NCI-H1105 (cell line): ENCODE data around the gene SPAG16.

Source experiments
- DNase-seq: peaks from one replicate; lab custom pipeline; 2025; lab: John Stamatoyannopoulos, UW

The SPAG16 gene

DNA sequence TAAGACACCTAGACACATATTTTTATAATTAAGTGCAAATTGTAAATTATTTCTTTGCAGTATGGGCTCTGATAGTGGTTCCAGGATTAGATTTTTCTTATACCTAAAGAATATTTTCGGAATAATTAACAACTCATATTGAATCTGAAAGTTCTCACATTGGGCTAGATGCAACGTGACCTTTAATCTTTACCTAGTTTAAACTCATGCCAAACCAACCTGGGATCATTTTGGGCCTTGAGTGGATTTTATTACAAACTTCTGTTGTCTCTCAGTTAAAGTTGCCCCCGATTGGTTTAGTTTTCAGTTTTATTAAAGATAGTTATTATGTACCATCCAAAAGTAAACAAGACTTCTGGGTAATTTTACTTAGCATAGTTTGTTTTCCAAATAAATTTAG is 896.4 kb downstream of the SPAG16 start:
- DNase-seq = no peak

DNA sequence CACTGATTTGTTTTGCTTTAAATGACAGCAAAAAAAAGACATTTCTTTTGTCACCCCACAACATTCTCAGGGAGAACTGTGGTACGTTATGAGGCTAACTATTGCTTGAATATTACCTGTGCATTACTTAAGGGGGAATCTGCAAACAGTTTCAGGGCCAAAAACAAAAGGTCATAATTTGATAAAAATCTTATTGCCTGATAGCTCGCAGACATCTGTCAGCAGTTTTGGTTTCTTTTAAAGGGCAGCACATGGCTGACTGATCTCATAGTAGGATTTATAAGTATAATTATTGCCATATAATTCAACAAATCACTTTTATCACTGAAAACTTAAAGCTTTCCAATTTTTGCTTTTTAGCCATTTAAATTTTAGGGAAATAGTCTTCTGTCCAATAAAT is 900.2 kb downstream of the SPAG16 start:
- no peak for DNase-seq

DNA sequence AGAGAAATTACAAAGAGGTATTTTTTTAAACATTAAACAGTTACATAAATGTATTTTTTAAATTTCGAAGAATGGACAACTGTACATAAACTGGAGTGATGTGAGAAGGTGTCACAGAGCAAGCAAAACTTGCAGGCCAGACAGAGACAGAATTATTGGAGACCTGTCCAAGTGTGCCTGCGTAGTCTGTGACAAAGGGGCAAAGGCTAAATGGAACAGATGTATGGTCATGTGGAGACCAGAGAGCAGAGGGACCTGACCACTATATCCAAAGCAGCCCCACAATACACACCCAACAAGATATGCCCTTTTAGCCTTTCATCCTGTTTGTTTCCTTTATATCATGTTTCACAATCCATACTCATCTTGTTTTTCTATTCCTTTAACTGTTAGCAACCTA is 901.3 kb downstream of the SPAG16 start:
- no peak for DNase-seq

DNA sequence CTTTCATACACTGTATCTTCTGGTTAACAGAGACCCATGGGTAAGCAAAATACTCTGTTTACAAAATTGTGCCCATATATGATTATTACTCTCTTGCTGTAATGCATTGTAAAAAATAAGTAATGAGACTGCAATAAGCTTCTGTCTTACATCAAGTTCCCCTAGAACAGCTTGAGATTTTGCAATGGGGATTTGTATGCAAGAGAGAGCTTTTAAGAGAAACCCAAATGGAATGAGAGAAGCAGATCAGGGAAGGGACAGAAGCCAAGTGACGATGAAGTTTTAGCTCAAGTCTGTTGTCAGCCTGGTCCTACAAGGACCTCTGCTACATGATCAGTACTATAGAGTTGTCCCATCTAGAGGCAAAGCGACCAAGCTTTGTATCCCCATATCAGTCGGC is 908.4 kb downstream of the SPAG16 start:
- no peak for DNase-seq

DNA sequence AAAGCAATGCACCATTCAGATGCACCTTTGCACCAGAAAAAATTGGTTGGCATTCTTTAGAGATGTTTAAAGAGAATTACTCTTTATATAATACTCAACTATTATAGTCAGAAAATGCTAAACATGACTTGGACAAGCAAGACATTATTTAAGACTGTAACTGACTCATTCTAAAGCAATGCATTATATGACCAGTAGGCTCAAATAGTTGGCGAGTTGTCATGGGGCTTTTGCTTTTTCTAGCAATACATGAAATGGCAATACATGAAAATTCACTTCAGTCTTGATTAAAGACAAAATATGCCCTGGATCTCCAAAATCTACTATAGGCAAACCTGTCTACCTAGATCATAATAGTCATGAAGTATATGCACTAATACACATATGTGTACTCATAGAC is 909.7 kb downstream of the SPAG16 start:
- DNase-seq = no peak

DNA sequence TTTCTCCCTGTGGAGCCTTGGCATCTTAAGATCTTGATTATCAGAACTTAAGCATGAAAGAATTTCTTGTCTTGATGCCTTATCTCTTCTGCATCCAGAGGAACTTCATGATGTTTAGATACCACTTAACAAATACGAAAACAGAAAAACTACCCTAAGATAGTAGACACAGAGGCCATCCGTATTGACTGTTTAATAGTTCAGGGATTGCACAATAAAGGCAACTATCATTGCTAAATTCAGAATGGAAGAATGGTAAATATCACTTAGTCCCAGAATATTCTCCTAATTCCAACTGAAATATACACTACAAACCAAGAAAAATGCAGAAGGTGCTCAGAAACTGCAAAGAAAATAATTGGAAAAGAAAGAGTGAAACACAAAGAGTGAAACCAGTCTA is 912.0 kb downstream of the SPAG16 start:
- DNase-seq = no peak

DNA sequence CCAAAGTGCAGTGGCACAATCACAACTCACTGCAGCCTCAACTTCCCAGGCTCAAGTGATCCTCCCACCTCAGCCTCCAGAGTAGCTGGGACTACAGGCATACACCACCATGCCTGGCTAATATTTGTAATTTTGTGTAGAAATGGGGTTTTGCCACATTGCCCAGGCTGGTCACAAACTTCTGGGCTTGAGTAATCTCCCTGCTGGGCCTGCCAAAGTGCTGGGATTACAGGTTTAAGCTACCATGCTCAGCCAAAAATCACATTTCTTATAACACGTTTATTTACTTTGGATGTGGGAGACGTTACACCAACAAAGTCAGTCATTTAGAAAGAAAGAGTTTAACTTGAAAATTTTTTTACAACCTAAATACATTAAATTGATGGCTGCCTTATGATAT is 917.6 kb downstream of the SPAG16 start:
- no peak for DNase-seq

DNA sequence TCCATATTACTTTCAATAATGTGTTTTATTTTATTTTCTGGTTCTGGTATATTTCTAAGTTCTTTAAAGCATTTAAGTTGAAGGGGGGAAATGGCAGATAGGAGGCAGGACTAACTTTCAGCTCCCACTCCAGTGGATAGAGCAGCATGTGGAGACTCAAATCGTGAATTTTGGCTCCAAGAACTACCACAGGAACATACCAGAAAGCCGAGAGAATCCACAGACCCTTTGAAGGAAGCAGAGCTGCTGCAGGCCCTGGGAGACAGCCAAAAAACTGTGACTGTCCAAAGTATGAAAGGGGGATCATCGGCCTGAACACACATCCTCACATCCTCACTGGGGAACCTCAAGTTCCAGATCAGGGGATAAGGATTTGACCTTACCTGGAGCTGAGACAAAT is 919.0 kb downstream of the SPAG16 start:
- no peak for DNase-seq

DNA sequence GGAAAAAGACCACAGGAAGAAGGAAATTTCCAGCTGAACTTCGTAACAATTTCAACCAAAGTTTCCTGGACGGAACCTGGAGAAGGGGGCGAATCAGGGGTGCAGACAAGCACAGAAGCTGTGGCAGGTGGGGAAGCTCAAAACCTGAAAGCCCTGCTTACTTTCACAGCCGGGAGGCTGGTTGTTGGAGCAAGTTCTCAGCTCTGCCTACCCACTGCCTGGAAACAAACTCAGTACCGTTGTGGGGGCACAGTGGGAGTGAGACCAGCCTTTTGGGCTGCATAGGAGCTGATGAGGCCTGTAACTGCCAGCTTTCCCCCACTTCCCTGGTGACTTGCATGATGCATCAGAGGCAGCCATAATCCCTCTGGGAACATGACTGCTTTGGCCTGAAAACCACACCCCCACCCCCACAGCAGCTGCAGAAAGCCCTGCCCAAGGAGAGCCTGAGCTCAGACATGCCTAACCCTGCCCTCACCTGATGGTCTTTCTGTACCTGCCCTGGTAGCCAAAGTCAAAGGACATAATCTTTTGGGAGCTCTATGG is 919.6 kb downstream of the SPAG16 start:
- DNase-seq = no peak

DNA sequence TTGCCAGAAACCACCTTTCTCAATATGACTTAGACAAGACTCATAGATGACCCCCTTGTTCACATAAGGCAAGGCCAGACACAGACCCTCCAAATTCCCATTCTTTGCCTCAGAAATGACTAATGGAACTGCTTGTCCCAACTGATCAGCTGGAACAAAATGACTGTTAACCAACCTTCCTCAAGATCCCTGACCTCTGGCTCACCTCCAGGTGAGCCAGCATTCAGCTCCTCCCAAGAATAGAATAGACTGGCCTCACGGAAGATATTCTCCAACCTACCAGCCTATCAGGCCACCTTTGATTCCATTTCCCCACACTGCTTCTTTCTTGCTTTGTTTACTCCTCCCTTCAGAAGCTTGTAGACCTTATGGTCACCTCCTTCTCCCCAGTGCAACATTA is 930.8 kb downstream of the SPAG16 start:
- no peak for DNase-seq

DNA sequence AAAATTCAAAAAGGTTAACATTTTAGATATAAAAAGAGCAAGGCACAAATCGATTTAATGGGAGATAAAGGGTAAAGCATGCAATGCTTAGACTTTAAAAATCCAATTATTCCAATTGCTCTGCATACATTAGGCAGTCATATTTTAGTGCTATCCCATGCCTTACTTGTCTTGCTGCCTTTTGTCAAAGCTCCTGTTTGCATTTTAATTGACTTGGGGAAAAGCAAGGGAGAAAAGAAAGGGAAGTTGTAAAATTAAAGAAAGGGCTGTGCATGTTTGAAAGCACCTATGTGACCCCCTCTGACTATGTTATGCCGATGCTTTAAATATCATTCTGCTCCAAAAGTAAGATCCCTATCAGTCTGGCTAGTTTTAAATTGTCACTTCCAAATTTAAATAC is 932.9 kb downstream of the SPAG16 start:
- DNase-seq = no peak

DNA sequence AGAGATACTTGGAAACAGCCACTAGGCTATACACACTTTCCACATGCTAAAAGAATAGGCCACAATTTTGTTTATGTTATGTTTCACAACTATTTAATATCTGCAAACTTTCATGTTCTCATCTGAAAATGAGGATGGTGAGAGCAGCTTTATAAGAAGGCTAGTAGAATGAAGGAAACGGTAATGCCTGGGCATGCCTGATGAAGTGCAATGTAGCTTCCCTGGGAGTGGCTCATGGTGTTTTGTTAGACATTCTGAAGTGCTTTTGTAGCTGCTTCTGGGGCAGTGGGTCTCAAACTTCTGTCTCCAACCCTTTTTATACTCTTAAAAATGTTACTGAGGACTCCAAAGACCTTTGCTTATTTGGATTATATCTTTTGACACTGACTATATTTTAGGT is 933.3 kb downstream of the SPAG16 start:
- no peak for DNase-seq

DNA sequence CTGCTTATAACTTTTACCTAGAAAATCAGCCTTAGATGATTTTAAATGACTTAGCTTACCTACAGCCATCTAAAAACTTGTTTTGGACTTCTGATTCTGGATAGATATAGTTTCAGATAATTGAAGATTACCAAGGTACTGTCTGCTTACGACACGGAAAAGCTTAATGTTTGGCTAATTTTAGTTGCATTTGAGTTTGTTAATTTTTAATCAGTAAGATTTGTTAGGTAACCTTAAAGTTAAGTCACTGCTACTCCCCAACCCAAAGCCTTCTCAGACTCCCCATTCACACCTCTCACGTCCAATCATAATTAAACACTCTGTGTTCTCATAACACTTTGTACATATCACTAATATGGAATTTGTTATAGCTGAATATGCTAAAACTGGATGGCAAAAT is 936.0 kb downstream of the SPAG16 start:
- DNase-seq = no peak

DNA sequence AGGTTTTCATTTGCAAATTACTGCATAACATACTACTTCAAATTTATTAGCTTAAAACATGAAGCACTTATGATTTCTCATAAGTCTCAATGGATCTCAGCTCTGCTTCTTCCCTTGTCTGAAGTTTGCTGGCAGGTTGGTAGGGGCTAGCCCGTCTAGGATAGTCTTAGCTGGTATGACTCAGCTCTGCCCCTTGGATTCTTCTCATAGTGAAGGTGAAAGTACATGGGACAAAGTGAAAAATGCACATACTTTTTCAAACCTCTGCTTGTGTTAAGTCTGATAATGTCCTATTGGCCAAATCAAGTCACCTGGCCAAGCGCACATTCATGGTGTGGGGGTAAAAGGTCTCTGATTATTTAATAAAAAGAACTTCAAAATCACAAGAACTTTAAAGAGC is 941.8 kb downstream of the SPAG16 start:
- DNase-seq = no peak

DNA sequence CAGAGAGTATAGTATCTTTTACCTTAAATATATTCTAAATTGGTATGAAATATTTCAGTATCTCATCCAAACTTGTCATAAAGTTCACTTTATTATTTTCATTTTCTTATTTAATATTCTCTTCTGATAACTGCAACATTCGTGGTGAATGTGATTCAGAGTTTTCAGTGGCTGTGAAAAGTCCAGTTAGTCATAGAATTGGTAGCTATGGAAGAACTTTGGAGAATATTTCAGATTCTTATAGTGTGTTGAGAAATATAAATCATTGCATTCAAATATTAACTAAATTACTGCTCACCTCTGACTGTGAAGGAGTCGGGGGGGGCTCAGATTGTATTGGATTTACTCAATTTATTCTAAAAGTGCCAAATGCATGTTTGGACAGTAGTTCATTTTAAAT is 948.0 kb downstream of the SPAG16 start:
- DNase-seq = no peak

DNA sequence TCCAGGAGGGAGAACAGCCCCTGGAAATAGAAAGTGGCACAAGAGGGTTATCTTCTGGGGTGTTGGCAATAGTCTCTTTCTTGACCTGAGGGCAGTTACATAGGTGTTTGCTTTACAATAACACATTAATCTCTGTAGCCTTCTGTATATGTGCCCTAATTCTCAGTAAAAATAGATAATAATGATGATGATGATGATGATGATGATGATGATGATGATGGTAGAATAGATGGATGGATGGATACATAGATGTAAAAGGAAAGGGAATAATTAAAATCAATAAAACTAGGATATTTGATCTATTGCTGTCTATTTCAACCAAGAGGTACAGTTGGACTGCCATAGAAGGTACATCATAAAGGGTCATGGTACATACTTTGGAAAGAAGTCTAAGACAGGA is 948.9 kb downstream of the SPAG16 start:
- no peak for DNase-seq

DNA sequence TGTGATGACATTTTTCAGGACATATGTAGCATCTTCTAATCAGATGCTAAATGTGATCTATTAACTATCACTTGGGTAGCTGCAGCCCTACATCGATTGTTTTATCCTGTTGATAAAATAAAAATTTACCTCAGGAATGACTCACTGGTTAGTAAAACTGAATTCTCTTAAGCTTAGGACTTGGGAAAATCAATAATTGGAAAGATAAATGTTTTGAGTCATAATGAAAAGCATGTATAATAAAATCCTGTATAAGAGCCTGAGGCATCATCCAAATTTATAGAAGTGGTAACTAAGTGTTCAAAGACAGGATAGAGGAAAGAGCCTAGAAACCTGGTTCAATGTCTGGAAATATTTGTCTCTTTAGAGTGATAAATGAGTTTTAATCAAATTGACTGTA is 958.5 kb downstream of the SPAG16 start:
- no peak for DNase-seq

DNA sequence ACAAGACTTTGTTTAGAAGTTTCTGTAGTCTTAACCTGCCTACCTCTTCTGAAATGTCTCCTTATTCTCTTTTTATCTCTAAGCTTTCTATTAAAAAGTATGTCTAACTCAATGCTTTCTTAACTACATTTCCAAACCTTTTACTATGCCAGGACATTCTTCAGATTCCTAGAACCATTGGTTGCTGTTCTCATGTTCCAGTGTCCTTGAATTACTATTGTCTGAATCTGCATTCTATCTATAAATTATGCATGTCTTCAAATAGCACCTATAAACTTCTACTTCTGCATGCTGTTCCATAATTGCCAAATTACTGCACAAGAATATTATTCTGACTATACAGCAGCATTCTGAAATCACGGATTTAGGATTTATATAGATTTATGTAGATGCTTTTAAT is 960.6 kb downstream of the SPAG16 start:
- no peak for DNase-seq

DNA sequence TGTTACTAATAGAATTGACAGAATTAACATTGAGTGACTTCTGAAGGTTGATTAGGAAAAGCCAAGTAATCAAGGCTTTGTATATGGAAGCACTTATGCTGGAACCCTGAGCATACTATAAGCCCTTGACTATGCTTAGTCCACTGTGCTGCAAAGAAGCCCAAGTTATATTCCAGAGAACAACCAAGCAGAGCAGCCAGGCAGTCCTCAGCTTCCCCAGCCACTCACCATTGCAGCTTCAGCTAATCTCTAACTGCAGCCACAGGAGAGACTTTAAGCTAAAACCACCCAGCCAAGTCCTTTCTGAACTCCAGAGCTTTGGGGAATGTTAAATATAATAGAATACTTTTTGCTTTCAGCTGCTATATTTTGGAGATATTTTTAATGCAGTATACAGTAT is 962.2 kb downstream of the SPAG16 start:
- no peak for DNase-seq

DNA sequence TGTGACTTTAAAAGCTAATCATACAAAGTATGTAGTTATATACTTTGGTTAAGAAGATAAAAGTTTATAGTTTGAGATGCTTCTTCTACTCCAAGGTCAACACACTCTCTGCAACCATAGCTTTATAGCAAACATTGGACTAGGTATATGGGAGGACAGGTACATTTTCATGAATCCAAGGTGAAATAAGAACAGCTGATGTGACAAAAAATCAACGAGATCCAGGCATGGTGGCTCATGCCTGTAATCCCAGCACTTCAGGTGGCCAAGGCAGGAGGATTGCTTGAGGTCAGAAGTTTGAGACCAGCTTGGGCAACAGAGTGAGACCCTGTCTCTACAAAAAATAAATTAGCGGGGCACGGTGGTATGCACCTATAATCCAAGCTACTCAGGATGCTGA is 963.3 kb downstream of the SPAG16 start:
- no peak for DNase-seq

DNA sequence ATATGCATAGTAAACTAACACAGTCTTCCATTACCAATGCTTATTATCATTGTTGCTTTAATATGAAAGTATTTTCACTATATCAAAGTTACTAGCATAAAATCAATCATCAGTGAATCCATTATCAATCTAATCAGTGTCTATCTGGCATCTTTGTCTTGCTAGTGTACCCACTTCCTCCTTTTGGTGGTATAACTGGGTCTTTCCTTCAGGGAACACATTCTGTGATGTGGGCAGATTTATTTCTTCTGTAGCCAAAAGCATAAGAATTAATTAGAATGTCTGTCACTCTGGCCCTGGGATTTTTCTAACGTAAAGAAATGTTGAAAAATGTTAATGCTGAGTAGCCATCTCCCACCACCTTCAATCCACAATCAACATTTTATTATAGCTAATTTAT is 970.8 kb downstream of the SPAG16 start:
- DNase-seq = no peak

DNA sequence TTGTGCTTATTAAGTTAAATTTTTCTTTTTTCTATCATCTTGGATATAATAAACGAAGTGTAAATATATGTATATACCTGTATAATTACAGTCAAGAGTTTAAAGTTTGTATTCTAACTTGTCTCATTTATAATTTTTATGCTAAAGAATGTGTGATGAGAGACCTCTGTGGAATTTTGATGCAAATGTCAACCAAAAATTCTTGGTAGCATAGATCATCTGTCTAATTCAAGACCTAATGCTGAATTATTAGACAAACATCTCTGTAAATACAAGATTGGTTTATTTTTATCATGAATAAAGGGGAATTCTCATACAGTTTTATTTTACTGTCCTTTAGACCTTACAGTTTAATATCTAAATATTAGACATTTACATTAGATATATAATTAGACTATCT is 977.4 kb downstream of the SPAG16 start:
- DNase-seq = no peak

DNA sequence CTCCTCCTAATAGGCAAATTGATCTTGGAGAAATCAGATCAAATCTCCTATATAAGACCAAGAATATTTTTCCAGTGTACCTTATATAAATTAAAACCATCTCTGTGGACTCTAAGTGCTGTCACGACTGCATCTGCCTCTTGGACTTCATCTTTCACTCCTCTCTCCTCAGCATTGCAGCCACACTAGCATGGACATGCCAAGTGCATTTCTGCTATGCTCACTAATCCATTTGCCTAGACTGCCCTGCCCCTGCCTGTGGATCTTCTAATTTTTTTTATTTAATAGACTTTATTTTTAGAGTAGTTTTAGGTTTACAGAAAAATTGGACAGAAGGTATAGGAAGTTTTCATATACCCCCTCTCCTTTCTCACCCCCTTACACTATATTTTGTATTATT is 979.9 kb downstream of the SPAG16 start:
- no peak for DNase-seq

DNA sequence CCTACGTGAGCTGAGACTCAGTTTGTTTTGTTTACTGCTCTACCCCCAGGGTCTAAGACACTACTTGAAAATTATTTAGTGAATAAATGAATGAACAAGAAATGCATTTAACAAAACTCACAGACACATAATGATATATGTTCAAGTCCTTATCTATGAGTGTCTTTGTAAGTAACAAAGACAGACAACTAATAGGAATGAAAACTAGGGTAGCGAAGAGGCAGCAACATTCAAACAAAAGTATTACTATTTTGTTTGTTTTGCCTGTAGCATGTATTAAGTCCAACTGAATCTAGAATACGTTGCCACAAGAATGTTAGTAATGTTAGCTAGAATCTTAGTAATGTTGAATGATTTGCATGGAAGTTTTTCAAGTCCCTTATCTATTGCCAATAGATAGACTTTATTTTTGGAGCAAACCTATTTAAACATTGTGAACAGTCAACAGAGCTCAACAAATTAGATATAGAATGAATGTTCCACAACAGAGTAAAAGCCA is 981.8 kb downstream of the SPAG16 start:
- DNase-seq = no peak

DNA sequence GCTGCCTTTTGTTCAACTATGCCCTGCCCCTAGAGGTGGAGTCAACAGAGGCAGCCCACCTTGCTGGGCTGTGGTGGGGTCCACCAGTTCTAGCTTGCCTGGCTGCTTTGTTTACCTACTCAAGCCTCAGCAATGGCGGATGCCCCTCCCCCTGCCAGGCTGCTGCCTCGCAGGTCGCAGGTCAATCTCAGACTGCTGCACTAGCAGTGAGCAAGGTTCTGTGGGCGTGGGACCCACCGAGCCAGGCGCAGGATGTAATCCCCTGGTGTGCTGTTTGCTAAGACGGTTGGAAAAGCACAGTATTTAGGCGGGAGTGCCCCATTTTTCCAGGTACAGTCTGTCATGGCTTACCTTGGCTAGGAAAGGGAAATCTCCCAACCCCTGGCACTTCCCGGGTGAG is 993.6 kb downstream of the SPAG16 start:
- DNase-seq = no peak
